Measurements from ENCODE around the gene FRYL. TPM values are rescaled to one million over a fixed set of nuclear protein-coding genes. Genes with fewer than 3 reads are reported as not detected.

The FRYL gene
- total and polyA plus RNA-seq, 2 of the 13 experiments (the other 11 are each of a cell fraction or from before 2014, with no cell fraction given), result 9.7 to 19.6 TPM

DNA sequence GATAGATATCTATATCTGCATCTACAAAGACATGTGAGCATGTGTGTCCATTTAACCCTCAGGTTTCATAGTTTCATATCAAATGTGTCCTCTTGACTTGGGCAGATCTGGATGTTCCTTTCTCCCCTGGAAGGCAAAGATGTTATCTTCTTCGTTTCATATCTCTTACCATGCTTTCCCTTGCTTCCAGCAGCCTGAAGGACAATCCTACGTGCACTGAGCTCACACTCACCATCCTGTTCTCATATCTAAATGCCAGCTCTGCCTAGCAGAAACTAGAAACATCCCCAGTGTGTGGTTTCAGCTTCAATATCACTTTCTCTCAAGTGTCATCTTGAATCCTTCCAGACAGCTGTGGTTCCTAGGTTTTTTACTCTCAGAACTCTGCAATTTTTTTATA lies 223.8 kb downstream of the FRYL start:
- CTCF ChIA-PET (ENCODE audit: low intra/inter-chr PET ratio, low total read pairs), result no interaction called here
- intact Hi-C loops (cut with micrococcal nuclease; ENCODE audit: unreplicated experiment), result no loop called here
- POLR2A ChIA-PET, result no interaction called here
- WGBS (ENCODE audit: low lambda C conversion rate), result 100% methylated on average over 2 of the region's 2 CpGs
- no peak overlapping the region for H3K27ac ChIP-seq (ENCODE audit: extremely low read length, insufficient read depth, low read length)
- H3K4me3 ChIP-seq (replicated peaks in 1 of 3; ENCODE audit: insufficient read depth in 1 of 3, low read depth in 2 of 3, low read length in 3 of 3), result no peak overlapping the region
- peaks cover 4 to 22% of the 10 kb centered on the region in 2 experiments; a peak in 4 of 5 replicates for H3K36me3 ChIP-seq (replicated peaks in 1 of 2; ENCODE audit: control insufficient read depth in 1 of 2, insufficient read depth in 2 of 2, low read length in 2 of 2)
- no peak overlapping the region for H3K4me2 ChIP-seq (ENCODE audit: low read depth, low read length)
- in situ Hi-C loops (cut with HindIII; ENCODE audit: extremely low pct_ligation_motif_present, low pct_unique_long_range_greater_than_20kb), result no loop called here
- no TSS peak for BruUV-seq (replicated peaks)
- H4K20me1 ChIP-seq (ENCODE audit: insufficient read depth, low read length), result no peaks in the 10 kb centered on the region
- no peaks in the 10 kb centered on the region for H3K79me2 ChIP-seq (ENCODE audit: insufficient read depth, low read length)
- ATAC-seq, result no peak
- H3K4me1 ChIP-seq (ENCODE audit: insufficient read depth, low read length), result no peaks in the 10 kb centered on the region
- H3K27me3 ChIP-seq (ENCODE audit: control insufficient read depth in 1 of 2, insufficient read depth in 2 of 2, low read length in 2 of 2), result no peaks in the 10 kb centered on the region
- TF ChIP-seq, protein P1, sequence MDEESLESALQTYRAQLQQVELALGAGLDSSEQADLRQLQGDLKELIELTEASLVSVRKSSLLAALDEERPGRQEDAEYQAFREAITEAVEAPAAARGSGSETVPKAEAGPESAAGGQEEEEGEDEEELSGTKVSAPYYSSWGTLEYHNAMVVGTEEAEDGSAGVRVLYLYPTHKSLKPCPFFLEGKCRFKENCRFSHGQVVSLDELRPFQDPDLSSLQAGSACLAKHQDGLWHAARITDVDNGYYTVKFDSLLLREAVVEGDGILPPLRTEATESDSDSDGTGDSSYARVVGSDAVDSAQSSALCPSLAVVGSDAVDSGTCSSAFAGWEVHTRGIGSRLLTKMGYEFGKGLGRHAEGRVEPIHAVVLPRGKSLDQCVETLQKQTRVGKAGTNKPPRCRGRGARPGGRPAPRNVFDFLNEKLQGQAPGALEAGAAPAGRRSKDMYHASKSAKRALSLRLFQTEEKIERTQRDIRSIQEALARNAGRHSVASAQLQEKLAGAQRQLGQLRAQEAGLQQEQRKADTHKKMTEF (CRISPR knock-in tag; IDR thresholded peaks at IDR 0.05), result no peak
- no peak for TF ChIP-seq ZSCAN31 (CRISPR knock-in tag; IDR thresholded peaks at IDR 0.05; ENCODE audit: low read depth)
- no peak for TF ChIP-seq ZNF317 (CRISPR knock-in tag; IDR thresholded peaks at IDR 0.05)
- no peak overlapping the region for H2AFZ ChIP-seq (ENCODE audit: low read length)
- no peak overlapping the region for H3K9ac ChIP-seq (ENCODE audit: insufficient read depth, low read depth, low read length)
- no peak for FAIRE-seq
- DNase-seq (ENCODE audit: low spot score), result no peak
- no peaks in the 10 kb centered on the region for H3K9me3 ChIP-seq (ENCODE audit: low read length)

DNA sequence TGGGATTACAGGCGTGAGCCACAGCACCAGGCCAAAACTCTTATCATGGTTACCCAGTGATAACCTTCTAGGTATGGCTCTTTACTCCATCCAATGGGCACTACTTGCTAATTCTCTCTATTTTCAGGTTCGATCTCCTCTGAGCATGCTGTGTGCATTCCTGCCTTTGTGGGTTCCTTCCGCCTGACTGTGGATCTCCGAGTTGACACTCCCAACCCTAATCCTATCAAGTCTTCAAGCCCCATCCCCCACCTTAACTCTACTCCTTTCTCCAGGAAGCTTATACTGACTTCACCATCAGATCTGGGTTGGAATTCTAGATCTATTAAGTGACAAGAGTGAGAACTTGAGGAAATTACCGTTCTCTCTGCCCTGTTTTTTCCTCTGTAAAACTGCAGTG lies 225.5 kb downstream of the FRYL start:
- Histone ChIP-seq H3K9ac (ENCODE audit: insufficient read depth, low read depth, low read length) (no peak overlapping the region), H3K79me2 (ENCODE audit: insufficient read depth, low read length) (no peaks in the 10 kb centered on the region), H2AFZ (ENCODE audit: low read length) (no peak overlapping the region), H3K4me3 (replicated peaks in 1 of 3; ENCODE audit: insufficient read depth in 1 of 3, low read depth in 2 of 3, low read length in 3 of 3) (no peak overlapping the region), H4K20me1 (ENCODE audit: insufficient read depth, low read length) (no peaks in the 10 kb centered on the region), H3K36me3 (replicated peaks in 1 of 2; ENCODE audit: control insufficient read depth in 1 of 2, insufficient read depth in 2 of 2, low read length in 2 of 2) (peaks cover 7 to 29% of the 10 kb centered on the region in 2 experiments; a peak in 4 of 5 replicates), H3K9me3 (ENCODE audit: low read length) (no peaks in the 10 kb centered on the region), H3K27me3 (ENCODE audit: control insufficient read depth in 1 of 2, insufficient read depth in 2 of 2, low read length in 2 of 2) (no peaks in the 10 kb centered on the region), H3K4me2 (ENCODE audit: low read depth, low read length) (no peak overlapping the region), H3K27ac (ENCODE audit: extremely low read length, insufficient read depth, low read length) (no peak overlapping the region), H3K4me1 (ENCODE audit: insufficient read depth, low read length) (no peaks in the 10 kb centered on the region)
- FAIRE-seq (no peak), ATAC-seq (no peak), DNase-seq (ENCODE audit: low spot score) (no peak)
- in situ Hi-C loops (cut with HindIII; ENCODE audit: extremely low pct_ligation_motif_present, low pct_unique_long_range_greater_than_20kb) (no loop called here), intact Hi-C loops (cut with micrococcal nuclease; ENCODE audit: unreplicated experiment) (no loop called here)
- TF ChIP-seq ZNF343 (CRISPR knock-in tag; IDR thresholded peaks at IDR 0.05), result no peak
- TF ChIP-seq ETV6 (CRISPR knock-in tag; conservative IDR thresholded peaks at IDR 0.05), result no peak
- no peak for TF ChIP-seq CHCHD3 (CRISPR knock-in tag; IDR thresholded peaks at IDR 0.05)
- TF ChIP-seq ZNF670 (CRISPR knock-in tag; IDR thresholded peaks at IDR 0.05; ENCODE audit: borderline replicate concordance), result no peak
- no peak for TF ChIP-seq ZNF180 (CRISPR knock-in tag; IDR thresholded peaks at IDR 0.05; ENCODE audit: borderline replicate concordance, low read depth)
- TF ChIP-seq MTF2 (CRISPR knock-in tag; IDR thresholded peaks at IDR 0.05; ENCODE audit: borderline replicate concordance), result no peak
- TF ChIP-seq ZNF12 (CRISPR knock-in tag; IDR thresholded peaks at IDR 0.05), result no peak
- no peak for TF ChIP-seq SETDB1 (CRISPR knock-in tag; IDR thresholded peaks at IDR 0.05; ENCODE audit: borderline replicate concordance)
- TF ChIP-seq SIX4 (CRISPR knock-in tag; IDR thresholded peaks at IDR 0.05), result no peak
- no peak for TF ChIP-seq KLF6 (CRISPR knock-in tag; IDR thresholded peaks at IDR 0.05)
- TF ChIP-seq RAD21 (CRISPR knock-in tag; IDR thresholded peaks at IDR 0.05), result no peak
- no peak for TF ChIP-seq ZNF33A (CRISPR knock-in tag; IDR thresholded peaks at IDR 0.05; ENCODE audit: borderline replicate concordance)
- no peak for TF ChIP-seq SIN3B (IDR thresholded peaks at IDR 0.05; ENCODE audit: low read length)
- ChIA-PET POLR2A (no interaction called here), CTCF (ENCODE audit: low intra/inter-chr PET ratio, low total read pairs) (no interaction called here)
- BruUV-seq (replicated peaks), result no TSS peak
- 98% methylated on average over 3 of the region's 5 CpGs for WGBS (ENCODE audit: low lambda C conversion rate)

Measured in HepG2 (cell line).